Nephron progenitor cell (in vitro differentiated cells): ENCODE results near the gene PDIA6.

ENCODE experiments used
- DNase-seq: peaks from one replicate; pipeline ENCODE4 v3.0.0; 2021
- H3K27ac Mint-ChIP-seq: 2 replicates; pipeline ENCODE4 v1.8.0; 2021; ENCODE audit warnings: mild to moderate bottlenecking, moderate library complexity, mixed read lengths
- H3K27me3 Mint-ChIP-seq: 2 replicates; pipeline ENCODE4 v1.8.0; 2021; ENCODE audit warnings: mild to moderate bottlenecking, low read depth, mixed read lengths; ENCODE audit not compliant: poor library complexity
- H3K36me3 Mint-ChIP-seq: 2 replicates; pipeline ENCODE4 v1.8.0; 2021; ENCODE audit warnings: low read depth, mixed read lengths
- H3K4me1 Mint-ChIP-seq: 2 replicates; pipeline ENCODE4 v1.8.0; 2021; ENCODE audit warnings: mixed read lengths
- H3K4me3 Mint-ChIP-seq: 2 replicates; pipeline ENCODE4 v1.8.0; 2021; ENCODE audit warnings: mild to moderate bottlenecking, moderate library complexity, mixed read lengths
- H3K9me3 Mint-ChIP-seq: 2 replicates; pipeline ENCODE4 v1.8.0; 2021; ENCODE audit warnings: mild to moderate bottlenecking, moderate library complexity, mixed read lengths
- TF ChIP-seq, protein P1 (sequence below): fragments of 200-600 bp; sonication (generic); IDR thresholded peaks from 2 replicates; pipeline ENCODE4 v1.5.0; 2021; ENCODE audit warnings: antibody characterized with exemption

The PDIA6 gene

GRCh38 chr2:10772201-10772867 lies 40.3 kb downstream of the PDIA6 start:
- TF ChIP-seq, protein P1, sequence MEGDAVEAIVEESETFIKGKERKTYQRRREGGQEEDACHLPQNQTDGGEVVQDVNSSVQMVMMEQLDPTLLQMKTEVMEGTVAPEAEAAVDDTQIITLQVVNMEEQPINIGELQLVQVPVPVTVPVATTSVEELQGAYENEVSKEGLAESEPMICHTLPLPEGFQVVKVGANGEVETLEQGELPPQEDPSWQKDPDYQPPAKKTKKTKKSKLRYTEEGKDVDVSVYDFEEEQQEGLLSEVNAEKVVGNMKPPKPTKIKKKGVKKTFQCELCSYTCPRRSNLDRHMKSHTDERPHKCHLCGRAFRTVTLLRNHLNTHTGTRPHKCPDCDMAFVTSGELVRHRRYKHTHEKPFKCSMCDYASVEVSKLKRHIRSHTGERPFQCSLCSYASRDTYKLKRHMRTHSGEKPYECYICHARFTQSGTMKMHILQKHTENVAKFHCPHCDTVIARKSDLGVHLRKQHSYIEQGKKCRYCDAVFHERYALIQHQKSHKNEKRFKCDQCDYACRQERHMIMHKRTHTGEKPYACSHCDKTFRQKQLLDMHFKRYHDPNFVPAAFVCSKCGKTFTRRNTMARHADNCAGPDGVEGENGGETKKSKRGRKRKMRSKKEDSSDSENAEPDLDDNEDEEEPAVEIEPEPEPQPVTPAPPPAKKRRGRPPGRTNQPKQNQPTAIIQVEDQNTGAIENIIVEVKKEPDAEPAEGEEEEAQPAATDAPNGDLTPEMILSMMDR, result no peak
- Mint-ChIP-seq H3K9me3 (no peaks in the 10 kb centered on the region), H3K4me1 (peaks cover 35% of the 10 kb centered on the region), H3K4me3 (no peak overlapping the region), H3K27ac (no peak overlapping the region), H3K36me3 (peaks cover 1% of the 10 kb centered on the region), H3K27me3 (peaks cover 6% of the 10 kb centered on the region)
- no peak for DNase-seq

DNA sequence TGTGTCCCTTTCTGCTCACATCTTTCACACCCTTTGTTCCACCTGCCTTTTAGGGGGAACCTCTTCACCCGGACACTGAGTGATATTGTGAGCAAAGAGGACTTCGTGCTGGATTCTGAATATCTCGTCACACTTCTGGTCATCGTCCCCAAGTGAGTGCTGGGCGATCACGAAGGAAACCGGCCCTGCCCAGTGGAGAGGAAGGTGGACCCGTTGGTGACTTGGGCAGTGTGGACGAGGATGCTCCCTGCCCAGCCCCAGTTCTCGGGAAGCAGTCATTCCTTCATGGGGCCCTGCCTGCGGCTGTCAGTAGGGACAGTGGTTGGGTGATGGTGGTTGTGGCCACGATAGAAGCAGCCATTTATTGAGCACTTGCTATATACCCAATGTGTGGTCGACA lies 40.8 kb downstream of the PDIA6 start:
- TF ChIP-seq, protein P1, result no peak
- peak overlapping the region; percentile 36 for H3K27ac Mint-ChIP-seq
- peaks cover 35% of the 10 kb centered on the region for H3K4me1 Mint-ChIP-seq
- peaks cover 6% of the 10 kb centered on the region for H3K27me3 Mint-ChIP-seq
- no peaks in the 10 kb centered on the region for H3K9me3 Mint-ChIP-seq
- H3K4me3 Mint-ChIP-seq, result no peak overlapping the region
- H3K36me3 Mint-ChIP-seq, result no peaks in the 10 kb centered on the region
- no peak for DNase-seq

DNA sequence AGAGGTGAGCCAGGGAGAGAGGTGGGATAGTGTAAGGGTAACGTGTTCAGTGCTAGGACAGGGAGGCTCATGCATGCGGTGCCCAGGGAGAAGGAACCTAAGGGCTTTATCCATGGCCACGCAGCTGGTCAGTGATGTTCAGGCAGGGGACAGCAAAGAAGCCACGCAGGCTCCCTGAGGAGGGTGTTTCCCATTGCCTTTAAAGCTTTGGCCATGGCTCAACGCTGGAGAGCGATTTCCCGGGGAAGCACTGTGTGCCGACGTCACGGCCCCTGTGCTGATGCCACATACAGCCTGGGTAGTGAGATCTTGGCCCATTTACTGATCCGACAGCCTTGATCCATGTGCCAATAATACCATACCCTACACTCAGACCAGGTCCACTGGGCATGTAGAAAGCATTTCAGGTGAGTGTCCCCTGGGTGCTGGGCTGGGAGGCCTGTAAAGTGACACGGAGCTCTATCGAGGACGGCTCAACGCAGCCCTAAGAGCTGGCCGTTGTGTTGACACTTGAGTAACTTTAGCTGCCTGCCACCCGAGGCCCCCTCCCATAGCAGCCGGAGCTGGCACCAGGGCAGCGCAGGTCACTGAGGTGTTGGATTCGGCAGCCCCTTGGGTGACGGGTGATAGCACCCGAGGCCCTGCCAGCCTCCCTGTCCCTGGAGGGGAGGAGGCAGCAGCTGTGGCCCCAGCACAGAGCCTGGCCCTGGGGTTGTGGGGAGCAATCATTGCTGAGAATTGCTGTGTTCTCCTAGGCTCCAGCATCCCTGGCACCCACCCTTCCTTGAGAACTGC lies 41.4 kb downstream of the PDIA6 start:
- H3K4me3 Mint-ChIP-seq, result no peak overlapping the region
- no peak overlapping the region for H3K27ac Mint-ChIP-seq
- peaks cover 35% of the 10 kb centered on the region for H3K4me1 Mint-ChIP-seq
- H3K27me3 Mint-ChIP-seq, result peaks cover 6% of the 10 kb centered on the region
- H3K9me3 Mint-ChIP-seq, result no peaks in the 10 kb centered on the region
- TF ChIP-seq, protein P1, result no peak
- DNase-seq, result no peak
- no peaks in the 10 kb centered on the region for H3K36me3 Mint-ChIP-seq

GRCh38 chr2:10768063-10768507 lies 44.5 kb downstream of the PDIA6 start:
- peaks cover 5% of the 10 kb centered on the region for H3K27me3 Mint-ChIP-seq
- no peak for DNase-seq
- TF ChIP-seq, protein P1, result no peak
- no peaks in the 10 kb centered on the region for H3K9me3 Mint-ChIP-seq
- H3K4me1 Mint-ChIP-seq, result peaks cover 15% of the 10 kb centered on the region
- H3K4me3 Mint-ChIP-seq, result no peak overlapping the region
- H3K36me3 Mint-ChIP-seq, result no peaks in the 10 kb centered on the region
- no peak overlapping the region for H3K27ac Mint-ChIP-seq

DNA sequence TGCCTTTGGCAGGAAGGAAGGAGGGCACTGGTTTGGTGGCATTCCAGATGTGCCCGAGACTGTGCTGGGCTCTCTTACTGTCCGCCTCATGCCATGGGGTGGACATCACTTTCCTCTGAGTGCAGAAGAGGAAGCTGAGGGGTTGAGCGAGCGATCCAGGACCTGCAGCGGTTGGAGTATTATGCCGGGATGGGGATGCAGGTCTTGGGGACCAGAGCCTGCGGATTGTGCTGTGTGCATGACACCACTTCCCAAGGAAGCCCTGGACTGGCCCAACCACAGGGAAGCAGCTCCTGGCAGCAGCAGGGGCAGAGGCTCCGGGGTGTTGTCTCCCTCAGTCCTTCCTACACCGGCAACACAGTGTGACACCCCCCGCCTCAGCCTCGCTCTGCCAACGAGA lies 46.7 kb downstream of the PDIA6 start:
- H3K36me3 Mint-ChIP-seq, result no peaks in the 10 kb centered on the region
- peaks cover under 1% of the 10 kb centered on the region for H3K27me3 Mint-ChIP-seq
- peaks cover 20% of the 10 kb centered on the region for H3K4me1 Mint-ChIP-seq
- H3K9me3 Mint-ChIP-seq, result no peaks in the 10 kb centered on the region
- TF ChIP-seq, protein P1, result no peak
- DNase-seq, result no peak
- H3K4me3 Mint-ChIP-seq, result no peak overlapping the region
- H3K27ac Mint-ChIP-seq, result no peak overlapping the region
